Neural progenitor cell (in vitro differentiated cells): Measurements from ENCODE around the gene PLEKHN1.
A peak's percentile ranks its signal among the peaks of the same experiment; 100 is the strongest.

ENCODE experiments used
- EZH2 ChIP-seq: fragments of 200-600 bp; sonication (generic); IDR thresholded peaks from 2 replicates; pipeline ENCODE4 v1.6.1; 2017; ENCODE audit warnings: antibody characterized with exemption, mild to moderate bottlenecking, moderate library complexity
- EZH2phosphoT487 ChIP-seq: fragments of 200-600 bp; sonication (generic); IDR thresholded peaks from 2 replicates; pipeline ENCODE4 v1.6.1; 2017; ENCODE audit warnings: antibody characterized with exemption
- TF ChIP-seq, protein P1 (sequence below): fragments of 200-600 bp; sonication (generic); IDR thresholded peaks from 2 replicates; pipeline ENCODE4 v1.5.1; 2017; ENCODE audit warnings: antibody characterized with exemption, mild to moderate bottlenecking

- TF ChIP-seq, protein P1, sequence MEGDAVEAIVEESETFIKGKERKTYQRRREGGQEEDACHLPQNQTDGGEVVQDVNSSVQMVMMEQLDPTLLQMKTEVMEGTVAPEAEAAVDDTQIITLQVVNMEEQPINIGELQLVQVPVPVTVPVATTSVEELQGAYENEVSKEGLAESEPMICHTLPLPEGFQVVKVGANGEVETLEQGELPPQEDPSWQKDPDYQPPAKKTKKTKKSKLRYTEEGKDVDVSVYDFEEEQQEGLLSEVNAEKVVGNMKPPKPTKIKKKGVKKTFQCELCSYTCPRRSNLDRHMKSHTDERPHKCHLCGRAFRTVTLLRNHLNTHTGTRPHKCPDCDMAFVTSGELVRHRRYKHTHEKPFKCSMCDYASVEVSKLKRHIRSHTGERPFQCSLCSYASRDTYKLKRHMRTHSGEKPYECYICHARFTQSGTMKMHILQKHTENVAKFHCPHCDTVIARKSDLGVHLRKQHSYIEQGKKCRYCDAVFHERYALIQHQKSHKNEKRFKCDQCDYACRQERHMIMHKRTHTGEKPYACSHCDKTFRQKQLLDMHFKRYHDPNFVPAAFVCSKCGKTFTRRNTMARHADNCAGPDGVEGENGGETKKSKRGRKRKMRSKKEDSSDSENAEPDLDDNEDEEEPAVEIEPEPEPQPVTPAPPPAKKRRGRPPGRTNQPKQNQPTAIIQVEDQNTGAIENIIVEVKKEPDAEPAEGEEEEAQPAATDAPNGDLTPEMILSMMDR: no peak
- TF ChIP-seq EZH2phosphoT487 (peak; percentile 28), EZH2 (no peak)
Observed at GRCh38 chr1:999725-1000356, 33.6 kb downstream of the PLEKHN1 start, which contains the start of gene HES4.
